GM12878 (cell line): ENCODE measurements around the gene ADAM10.

Experiments
- CTCF ChIP-seq, 3 experiments: IDR thresholded peaks in 2 of 3; conservative IDR thresholded peaks in 1 of 3; 2 replicates each; pipeline ENCODE4 v1.5.1; 2011; ENCODE audit warnings: low read depth in 3 of 3, low read length in 3 of 3, mild to moderate bottlenecking in 3 of 3, control low read depth in 2 of 3, moderate library complexity in 2 of 3, inconsistent platforms in 1 of 3, mixed read lengths in 1 of 3; ENCODE audit not compliant: control insufficient read depth in 2 of 3, insufficient read depth in 1 of 3; ENCODE audit errors: extremely low read depth in 1 of 3
- IRF5 ChIP-seq: fragments of 450-650 bp; IDR thresholded peaks from 2 replicates; pipeline ENCODE4 v1.6.1; 2017; ENCODE audit warnings: borderline replicate concordance
- POLR2AphosphoS5 ChIP-seq: IDR thresholded peaks from 2 replicates; pipeline ENCODE4 v1.6.1; 2011; ENCODE audit warnings: mild to moderate bottlenecking, low read length, inconsistent platforms

- TF ChIP-seq IRF5, result no peak
- no peak for TF ChIP-seq POLR2AphosphoS5
- no peak for TF ChIP-seq CTCF (IDR thresholded peaks at IDR 0.05 in 2 of 3, conservative IDR thresholded peaks at IDR 0.05 in 1 of 3; ENCODE audit: control insufficient read depth in 2 of 3, extremely low read depth in 1 of 3, insufficient read depth in 1 of 3, low read depth in 3 of 3, low read length in 3 of 3)
Observed at GRCh38 chr15:58760385-58761009, 11.0 kb upstream of the ADAM10 start.
